ENCODE results near the gene OR2D2.

GRCh38 chr11:6894097-6894496 lies 1.8 kb upstream of the OR2D2 start:
- TF ChIP-seq POLR2A (IDR thresholded peaks at IDR 0.05) (no peak), POLR2AphosphoS5 (IDR thresholded peaks at IDR 0.05) (no peak), EP300 (IDR thresholded peaks at IDR 0.05) (no peak)

Measured in suprapubic skin (tissue), 4 donors.